Activated T-cell treated with anti-CD3 and anti-CD28 coated beads, Interleukin-2, amount 50 U/mL, for 24 hours (primary cell): ENCODE data around the gene CENPA.
"Not testable (repeated sequence)": the region's sequence is repeated elsewhere in the genome, so short reads cannot be mapped to it uniquely, and the experiment has no call there.

ENCODE experiments used
- DNase-seq: peaks from one replicate; pipeline ENCODE4 v3.0.0-alpha.2; 2020
- H3K27ac Mint-ChIP-seq: 2 replicates; pipeline ENCODE4 v1.8.0; 2020; ENCODE audit warnings: mild to moderate bottlenecking, mixed read lengths
- H3K27me3 Mint-ChIP-seq: 2 replicates; pipeline ENCODE4 v1.8.0; 2020; ENCODE audit warnings: mixed read lengths
- H3K36me3 Mint-ChIP-seq: 2 replicates; pipeline ENCODE4 v1.8.0; 2020; ENCODE audit warnings: low read depth, mixed read lengths
- H3K4me1 Mint-ChIP-seq: 2 replicates; pipeline ENCODE4 v1.8.0; 2020; ENCODE audit warnings: low read depth, mixed read lengths
- H3K4me3 Mint-ChIP-seq: 2 replicates; pipeline ENCODE4 v1.8.0; 2020; ENCODE audit warnings: mild to moderate bottlenecking, moderate library complexity, mixed read lengths
- H3K9me3 Mint-ChIP-seq: 2 replicates; pipeline ENCODE4 v1.8.0; 2020; ENCODE audit warnings: mixed read lengths

CENPA gene

GRCh38 chr2:26785431-26786206 lies at the start of gene CENPA:
TSS of gene CENPA (plus strand) at chr2:26786056. CDS start at chr2:26786197, 141 bp downstream.
- Mint-ChIP-seq H3K9me3 (peaks cover 2% of the 10 kb centered on the region), H3K36me3 (peaks cover 24% of the 10 kb centered on the region), H3K27ac (peak within 1 kb of the TSS; percentile 82), H3K4me3 (peak within 1 kb of the TSS; percentile 85), H3K27me3 (peaks cover 23% of the 10 kb centered on the region), H3K4me1 (peaks cover 15% of the 10 kb centered on the region)
- DNase-seq, result peak; percentile 94

GRCh38 chr2:26737221-26737620 lies 48.6 kb upstream of the CENPA start:
- Mint-ChIP-seq H3K27me3 (peaks cover 4% of the 10 kb centered on the region), H3K27ac (no peak overlapping the region), H3K4me3 (no peak overlapping the region), H3K9me3 (no peaks in the 10 kb centered on the region), H3K4me1 (peaks cover 5% of the 10 kb centered on the region), H3K36me3 (no peaks in the 10 kb centered on the region)
- no peak for DNase-seq

DNA sequence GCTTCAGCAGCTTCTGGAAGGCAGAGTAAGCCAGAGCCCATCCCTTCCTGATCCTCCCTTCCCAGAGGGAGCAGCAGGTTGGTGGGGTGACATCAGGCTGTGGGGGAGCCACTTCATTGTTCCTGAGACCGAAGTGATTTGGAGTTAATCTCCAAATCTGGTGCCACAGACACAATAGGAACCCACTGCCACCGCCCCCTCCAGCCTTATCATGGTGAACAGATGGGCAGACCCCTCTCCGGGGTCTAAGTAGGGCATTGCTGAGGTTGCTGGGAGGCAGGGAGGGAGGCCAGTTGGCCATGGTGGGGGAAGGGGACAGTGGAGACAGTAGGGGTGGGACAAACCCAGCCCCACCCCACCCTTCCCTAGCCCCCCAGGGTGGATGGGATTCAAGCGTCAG lies 47.4 kb upstream of the CENPA start:
- Mint-ChIP-seq H3K36me3 (no peaks in the 10 kb centered on the region), H3K27ac (no peak overlapping the region), H3K4me1 (peaks cover 5% of the 10 kb centered on the region), H3K4me3 (no peak overlapping the region), H3K27me3 (peaks cover 4% of the 10 kb centered on the region), H3K9me3 (no peaks in the 10 kb centered on the region)
- no peak for DNase-seq

GRCh38 chr2:26739514-26739913 lies 46.3 kb upstream of the CENPA start:
- H3K4me3 Mint-ChIP-seq, result no peak overlapping the region
- H3K4me1 Mint-ChIP-seq, result peaks cover 5% of the 10 kb centered on the region
- H3K9me3 Mint-ChIP-seq, result no peaks in the 10 kb centered on the region
- no peak overlapping the region for H3K27ac Mint-ChIP-seq
- H3K36me3 Mint-ChIP-seq, result no peaks in the 10 kb centered on the region
- DNase-seq, result no peak
- H3K27me3 Mint-ChIP-seq, result peaks cover 4% of the 10 kb centered on the region

DNA sequence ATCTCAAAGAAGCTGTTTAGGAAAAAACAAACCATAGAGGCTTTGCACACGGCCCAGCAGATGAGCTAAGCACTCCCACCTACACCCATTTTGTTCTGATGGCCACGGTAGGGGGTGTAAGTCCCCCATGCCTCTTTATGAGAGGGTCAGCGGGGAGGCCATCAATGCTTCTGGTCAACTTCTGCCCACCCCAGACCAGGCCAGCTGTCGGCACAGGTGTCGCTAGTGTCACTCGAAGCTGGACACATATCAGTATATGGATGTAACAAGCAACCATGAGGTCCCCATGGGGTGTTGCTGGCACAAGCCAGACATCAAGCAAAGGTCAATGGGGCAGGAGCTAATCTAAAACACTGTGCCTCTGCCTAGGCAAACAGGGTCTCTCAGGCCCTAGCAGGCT lies 45.5 kb upstream of the CENPA start:
- Mint-ChIP-seq H3K27ac (no peak overlapping the region), H3K9me3 (no peaks in the 10 kb centered on the region), H3K36me3 (no peaks in the 10 kb centered on the region), H3K4me1 (peaks cover 5% of the 10 kb centered on the region), H3K27me3 (peaks cover 4% of the 10 kb centered on the region), H3K4me3 (no peak overlapping the region)
- no peak for DNase-seq

DNA sequence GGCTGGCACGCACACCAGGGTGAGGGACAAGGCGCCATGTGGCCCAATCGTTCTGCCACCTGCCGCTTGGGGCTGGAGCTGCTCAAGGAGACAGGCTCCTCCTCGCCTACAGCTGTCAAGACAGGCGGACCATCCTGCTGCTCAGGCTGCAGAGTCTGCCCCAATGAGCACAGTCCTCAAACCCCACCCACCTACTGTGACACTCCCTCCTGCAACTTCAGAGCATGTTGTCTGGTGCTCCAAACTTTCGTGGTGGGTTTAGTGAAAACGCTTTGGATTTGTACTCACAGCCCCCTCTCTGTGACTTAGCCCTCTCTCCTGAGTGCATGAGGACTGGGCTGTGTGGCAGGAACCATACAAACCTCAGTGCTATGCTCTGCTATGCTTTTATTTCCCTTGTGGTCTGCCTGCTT lies 45.0 kb upstream of the CENPA start:
- no peak overlapping the region for H3K4me3 Mint-ChIP-seq
- peaks cover 4% of the 10 kb centered on the region for H3K27me3 Mint-ChIP-seq
- no peak for DNase-seq
- H3K9me3 Mint-ChIP-seq, result no peaks in the 10 kb centered on the region
- H3K4me1 Mint-ChIP-seq, result peaks cover 5% of the 10 kb centered on the region
- no peaks in the 10 kb centered on the region for H3K36me3 Mint-ChIP-seq
- no peak overlapping the region for H3K27ac Mint-ChIP-seq

DNA sequence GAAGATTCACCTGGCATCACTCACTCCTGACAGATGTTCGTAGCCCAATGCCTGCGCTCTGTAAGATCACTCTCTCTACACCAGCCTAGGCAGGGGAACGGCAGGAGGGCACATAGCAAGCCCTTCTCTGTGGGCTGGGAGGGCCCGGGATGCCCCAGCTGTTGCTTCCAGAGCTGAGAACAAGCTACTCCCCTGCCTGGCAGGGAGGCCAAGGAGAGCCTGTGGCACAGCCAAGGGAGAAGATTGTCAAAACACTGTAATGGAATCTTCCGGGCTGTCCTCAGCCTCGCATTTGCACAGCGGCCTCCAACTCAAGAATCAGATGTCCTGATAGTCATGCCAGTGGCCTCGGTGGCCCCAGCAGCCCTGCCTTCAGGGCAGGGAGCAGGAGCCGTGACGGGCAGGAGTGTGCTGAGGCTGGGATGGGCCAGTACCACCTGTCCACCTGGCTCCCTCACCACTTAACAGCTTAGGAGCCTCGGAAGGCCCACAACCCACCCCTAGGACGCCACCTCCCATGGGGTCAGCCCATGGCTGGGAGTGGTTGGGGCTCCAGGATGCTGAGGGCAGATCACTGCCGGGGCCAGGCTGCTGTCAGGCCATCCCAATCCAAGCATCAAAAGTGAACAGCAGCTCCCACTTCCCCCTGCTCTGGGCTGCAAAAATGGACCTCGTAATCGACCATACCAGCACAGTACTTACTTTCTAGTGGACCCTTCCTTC lies 43.6 kb upstream of the CENPA start:
- Mint-ChIP-seq H3K27me3 (peaks cover 4% of the 10 kb centered on the region), H3K27ac (no peak overlapping the region), H3K36me3 (no peaks in the 10 kb centered on the region), H3K9me3 (no peaks in the 10 kb centered on the region), H3K4me3 (no peak overlapping the region), H3K4me1 (peaks cover 5% of the 10 kb centered on the region)
- no peak for DNase-seq

DNA sequence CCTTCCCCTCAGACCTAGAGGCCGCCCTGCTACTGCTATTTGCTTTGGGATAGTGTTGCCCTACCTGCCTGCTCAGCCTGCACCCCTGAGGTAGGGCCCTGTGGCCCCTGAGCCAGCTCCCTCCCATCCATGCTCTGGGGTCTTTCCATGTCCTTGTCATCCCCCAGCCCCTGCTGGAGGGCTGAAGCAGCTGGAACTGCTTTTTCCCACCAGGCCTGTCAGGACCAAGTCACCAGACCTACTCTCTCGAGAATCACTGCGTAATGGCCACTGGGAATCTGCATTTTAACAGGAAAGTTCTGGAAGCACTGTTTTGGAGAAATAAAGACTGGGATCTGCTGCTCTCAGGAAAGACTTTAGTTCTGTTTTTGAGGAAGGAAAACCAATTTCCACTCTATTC lies 42.0 kb upstream of the CENPA start:
- no peak overlapping the region for H3K27ac Mint-ChIP-seq
- no peak overlapping the region for H3K4me3 Mint-ChIP-seq
- H3K9me3 Mint-ChIP-seq, result no peaks in the 10 kb centered on the region
- H3K36me3 Mint-ChIP-seq, result no peaks in the 10 kb centered on the region
- no peaks in the 10 kb centered on the region for H3K27me3 Mint-ChIP-seq
- DNase-seq, result no peak
- peaks cover 5% of the 10 kb centered on the region for H3K4me1 Mint-ChIP-seq

DNA sequence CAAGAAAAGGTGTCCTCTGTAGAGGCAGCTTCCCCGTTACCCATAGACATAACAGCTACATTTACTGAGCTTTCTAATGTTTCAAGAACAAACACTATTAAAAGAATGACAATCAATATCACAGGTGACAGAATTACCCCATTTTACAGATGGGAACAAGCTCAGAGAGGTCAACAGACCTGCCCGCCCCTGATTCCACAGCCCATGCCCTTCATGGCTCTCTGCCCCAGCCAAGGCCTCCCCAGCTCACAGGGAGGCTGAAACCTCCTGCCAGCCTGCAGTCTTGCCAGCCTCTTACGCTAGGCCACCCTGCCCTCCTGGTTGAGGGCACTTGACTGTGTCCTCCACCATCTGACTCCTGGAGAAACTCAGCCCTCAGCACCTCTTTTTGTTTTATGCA lies 40.9 kb upstream of the CENPA start:
- no peak overlapping the region for H3K27ac Mint-ChIP-seq
- H3K9me3 Mint-ChIP-seq, result no peaks in the 10 kb centered on the region
- DNase-seq, result no peak
- no peak overlapping the region for H3K4me3 Mint-ChIP-seq
- H3K27me3 Mint-ChIP-seq, result no peaks in the 10 kb centered on the region
- no peaks in the 10 kb centered on the region for H3K36me3 Mint-ChIP-seq
- H3K4me1 Mint-ChIP-seq, result peaks cover 5% of the 10 kb centered on the region

DNA sequence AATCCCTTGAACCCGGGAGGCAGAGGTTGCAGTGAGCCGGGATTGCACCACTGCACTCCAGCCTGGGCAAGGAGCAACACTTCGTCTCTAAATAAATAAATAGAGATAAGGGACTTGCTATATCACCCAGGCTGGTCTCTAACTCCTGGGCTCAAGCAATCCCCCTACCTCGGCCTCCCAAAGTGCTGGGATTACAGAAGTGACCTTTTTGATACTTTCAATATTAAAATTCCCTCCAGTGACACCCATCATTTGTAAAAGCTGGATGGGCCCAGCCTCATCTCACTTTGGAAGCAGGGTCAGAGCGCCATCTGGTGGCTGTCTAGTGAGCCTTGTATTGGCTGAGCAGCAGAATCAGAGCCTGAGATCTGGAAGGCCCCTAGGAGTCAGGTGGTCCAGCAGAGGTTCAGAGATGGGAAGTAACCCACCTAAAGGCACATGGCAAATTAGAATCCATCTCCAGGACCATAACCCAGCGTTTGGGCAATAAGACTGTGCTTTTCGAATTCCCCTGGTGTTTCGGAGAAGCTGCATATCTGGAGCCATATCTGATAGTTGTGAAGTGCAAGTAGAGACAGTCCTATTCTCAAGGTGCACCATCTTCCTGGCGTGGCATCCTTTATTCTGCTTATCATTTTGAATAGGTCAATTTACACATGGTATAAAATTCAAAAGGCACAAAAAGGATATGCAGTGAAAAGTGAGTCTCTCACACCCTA lies 40.1 kb upstream of the CENPA start:
- no peak overlapping the region for H3K4me3 Mint-ChIP-seq
- H3K9me3 Mint-ChIP-seq, result no peaks in the 10 kb centered on the region
- H3K4me1 Mint-ChIP-seq, result peaks cover 4% of the 10 kb centered on the region
- no peaks in the 10 kb centered on the region for H3K27me3 Mint-ChIP-seq
- H3K36me3 Mint-ChIP-seq, result no peaks in the 10 kb centered on the region
- peak; percentile 84 for DNase-seq
- no peak overlapping the region for H3K27ac Mint-ChIP-seq

DNA sequence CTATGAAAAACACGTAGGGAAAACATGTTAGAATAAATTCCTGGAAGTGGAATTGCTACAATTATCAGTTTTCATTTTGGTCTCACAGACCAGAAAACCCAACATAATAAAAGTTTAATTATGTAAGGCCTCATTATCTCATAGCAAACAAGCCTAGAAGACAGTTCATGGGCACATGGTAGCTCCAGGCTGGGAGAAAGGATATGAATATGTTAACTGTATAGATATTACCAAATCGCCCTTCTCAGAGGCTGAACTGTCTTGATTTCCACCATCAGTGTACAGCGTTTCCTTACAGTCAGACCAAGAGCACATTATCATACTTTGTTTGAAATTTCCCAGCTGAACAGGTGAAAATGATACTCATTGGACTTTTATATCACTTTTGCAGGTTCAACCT lies 38.9 kb upstream of the CENPA start:
- Mint-ChIP-seq H3K4me3 (no peak overlapping the region), H3K27me3 (no peaks in the 10 kb centered on the region), H3K4me1 (no peaks in the 10 kb centered on the region), H3K9me3 (no peaks in the 10 kb centered on the region), H3K27ac (no peak overlapping the region), H3K36me3 (no peaks in the 10 kb centered on the region)
- no peak for DNase-seq

DNA sequence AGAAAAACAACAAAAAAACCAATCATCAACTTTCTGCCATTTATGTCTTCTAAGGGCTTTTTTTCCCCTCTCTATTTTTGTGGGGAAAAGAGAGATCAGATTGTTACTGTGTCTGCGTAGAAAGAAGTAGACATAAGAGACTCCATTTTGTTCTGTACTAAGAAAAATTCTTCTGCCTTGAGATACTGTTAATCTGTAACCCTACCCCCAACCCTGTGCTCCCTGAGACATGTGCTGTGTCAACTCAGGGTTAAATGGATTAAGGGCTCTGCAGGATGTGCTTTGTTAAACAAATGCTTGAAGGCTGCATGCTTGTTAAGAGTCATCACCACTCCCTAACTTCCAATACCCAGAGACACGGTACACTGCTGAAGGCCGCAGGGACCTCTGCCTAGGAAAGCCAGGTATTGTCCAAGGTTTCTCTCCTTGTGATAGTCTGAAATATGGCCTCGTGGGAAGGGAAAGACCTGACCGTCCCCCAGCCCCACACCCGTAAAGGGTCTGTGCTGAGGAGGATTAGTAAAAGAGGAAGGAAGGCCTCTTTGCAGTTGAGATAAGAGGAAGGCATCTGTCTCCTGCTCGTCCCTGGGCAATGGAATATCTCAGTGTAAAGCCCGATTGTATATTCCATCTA lies 36.0 kb upstream of the CENPA start:
- H3K27me3 Mint-ChIP-seq, H3K4me1 Mint-ChIP-seq, H3K4me3 Mint-ChIP-seq, H3K9me3 Mint-ChIP-seq, H3K36me3 Mint-ChIP-seq, DNase-seq, H3K27ac Mint-ChIP-seq: not testable (repeated sequence)

- H3K4me3 Mint-ChIP-seq, H3K36me3 Mint-ChIP-seq, H3K4me1 Mint-ChIP-seq, H3K27me3 Mint-ChIP-seq, H3K9me3 Mint-ChIP-seq, H3K27ac Mint-ChIP-seq, DNase-seq: not testable (repeated sequence)
These were observed 35.4 kb upstream of the CENPA start for GRCh38 chr2:26750467-26750866.

DNA sequence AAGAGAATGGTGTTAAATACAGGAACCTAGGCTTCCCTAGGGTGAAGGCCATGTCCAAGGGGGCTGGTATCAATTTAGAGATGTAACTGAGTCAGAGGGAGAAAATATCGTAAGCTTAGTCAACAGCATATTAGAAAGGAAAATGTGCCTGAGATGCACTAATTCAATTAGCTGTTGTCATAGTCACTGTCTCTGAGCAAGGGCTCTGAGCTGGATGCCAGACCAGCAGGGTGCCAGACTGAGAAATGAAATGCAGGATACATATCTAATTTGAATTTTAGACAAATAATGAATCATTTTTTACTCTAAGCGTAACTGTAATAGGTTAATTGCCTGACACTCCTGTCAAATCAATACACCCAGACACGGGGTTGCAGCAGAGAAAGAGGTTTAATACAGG lies 33.2 kb upstream of the CENPA start:
- no peaks in the 10 kb centered on the region for H3K36me3 Mint-ChIP-seq
- peaks cover 5% of the 10 kb centered on the region for H3K4me1 Mint-ChIP-seq
- no peak overlapping the region for H3K27ac Mint-ChIP-seq
- no peaks in the 10 kb centered on the region for H3K9me3 Mint-ChIP-seq
- peaks cover 3% of the 10 kb centered on the region for H3K27me3 Mint-ChIP-seq
- DNase-seq, result no peak
- no peak overlapping the region for H3K4me3 Mint-ChIP-seq
